Astrocyte (in vitro differentiated cells and primary cell): Measurements from ENCODE around the gene ATRNL1.

ENCODE experiments used
- EZH2 ChIP-seq: IDR thresholded peaks from 2 replicates; pipeline ENCODE4 v1.6.1; 2012; ENCODE audit warnings: mild to moderate bottlenecking, low read length, inconsistent platforms; ENCODE audit not compliant: insufficient read depth
- TF ChIP-seq, protein P1 (sequence below): IDR thresholded peaks from 2 replicates; pipeline ENCODE4 v1.5.1; 2011; ENCODE audit warnings: low read depth, mild to moderate bottlenecking, inconsistent platforms, low read length, moderate library complexity; ENCODE audit not compliant: insufficient read depth

DNA sequence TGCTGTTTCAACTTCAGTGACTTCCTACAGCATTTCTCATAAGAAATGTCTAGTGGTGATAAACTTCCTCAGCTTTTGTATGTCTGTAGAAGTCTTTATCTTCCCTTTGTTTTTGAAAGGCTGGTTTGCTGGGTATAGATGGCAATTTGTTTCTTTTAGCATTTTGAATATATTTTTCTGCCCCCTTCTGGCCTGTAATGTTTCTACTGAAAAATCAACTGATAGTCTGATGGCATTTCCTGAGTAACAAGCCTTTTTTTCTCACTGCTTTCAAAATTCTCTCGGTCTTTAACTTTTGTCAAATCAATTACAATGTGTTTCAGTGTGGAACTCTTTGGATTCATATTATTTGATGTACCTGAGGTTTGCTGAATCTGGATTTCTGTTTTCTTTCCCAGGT, 487.1 kb downstream of the ATRNL1 start:
- TF ChIP-seq, protein P1, sequence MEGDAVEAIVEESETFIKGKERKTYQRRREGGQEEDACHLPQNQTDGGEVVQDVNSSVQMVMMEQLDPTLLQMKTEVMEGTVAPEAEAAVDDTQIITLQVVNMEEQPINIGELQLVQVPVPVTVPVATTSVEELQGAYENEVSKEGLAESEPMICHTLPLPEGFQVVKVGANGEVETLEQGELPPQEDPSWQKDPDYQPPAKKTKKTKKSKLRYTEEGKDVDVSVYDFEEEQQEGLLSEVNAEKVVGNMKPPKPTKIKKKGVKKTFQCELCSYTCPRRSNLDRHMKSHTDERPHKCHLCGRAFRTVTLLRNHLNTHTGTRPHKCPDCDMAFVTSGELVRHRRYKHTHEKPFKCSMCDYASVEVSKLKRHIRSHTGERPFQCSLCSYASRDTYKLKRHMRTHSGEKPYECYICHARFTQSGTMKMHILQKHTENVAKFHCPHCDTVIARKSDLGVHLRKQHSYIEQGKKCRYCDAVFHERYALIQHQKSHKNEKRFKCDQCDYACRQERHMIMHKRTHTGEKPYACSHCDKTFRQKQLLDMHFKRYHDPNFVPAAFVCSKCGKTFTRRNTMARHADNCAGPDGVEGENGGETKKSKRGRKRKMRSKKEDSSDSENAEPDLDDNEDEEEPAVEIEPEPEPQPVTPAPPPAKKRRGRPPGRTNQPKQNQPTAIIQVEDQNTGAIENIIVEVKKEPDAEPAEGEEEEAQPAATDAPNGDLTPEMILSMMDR = no peak
- TF ChIP-seq EZH2 = no peak
